Measurements from ENCODE around the gene EPN2. TPM values are rescaled to one million over a fixed set of nuclear protein-coding genes. Genes with fewer than 3 reads are reported as not detected.
"Not testable (repeated sequence)": the region's sequence is repeated elsewhere in the genome, so short reads cannot be mapped to it uniquely, and the experiment has no call there.

Gene EPN2
- 10 to 100 TPM; 45.2 to 52.9 (median 47.5) TPM for polyA plus RNA-seq (ENCODE audit: insufficient read length in 4 of 4)

GRCh38 chr17:19237139-19237388 is at the start of gene EPN2:
EPN2 (plus strand) TSS chr17:19237366; CDS start chr17:19283120, 45,754 bp downstream.
- not testable (repeated sequence) for DNase-seq (ENCODE audit: low read depth in 4 of 4, low spot score in 2 of 4)

- DNase-seq (ENCODE audit: low read depth in 4 of 4, low spot score in 2 of 4), result not testable (repeated sequence)
These were observed 49.0 kb upstream of the EPN2 start for GRCh38 chr17:19187883-19188869.

- not testable (repeated sequence) for DNase-seq (ENCODE audit: low read depth in 4 of 4, low spot score in 2 of 4)
These were observed 48.1 kb upstream of the EPN2 start for GRCh38 chr17:19188870-19189708.

- not testable (repeated sequence) for DNase-seq (ENCODE audit: low read depth in 4 of 4, low spot score in 2 of 4)
These were observed 47.3 kb upstream of the EPN2 start for GRCh38 chr17:19189781-19190405.

- not testable (repeated sequence) for DNase-seq (ENCODE audit: low read depth in 4 of 4, low spot score in 2 of 4)
These were observed 40.6 kb upstream of the EPN2 start for GRCh38 chr17:19196382-19197204.

- not testable (repeated sequence) for DNase-seq (ENCODE audit: low read depth in 4 of 4, low spot score in 2 of 4)
These were observed 34.7 kb upstream of the EPN2 start for GRCh38 chr17:19202448-19202847.

GRCh38 chr17:19203429-19203828 is 33.7 kb upstream of the EPN2 start:
- DNase-seq (ENCODE audit: low read depth in 4 of 4, low spot score in 2 of 4), result not testable (repeated sequence)

- DNase-seq (ENCODE audit: low read depth in 4 of 4, low spot score in 2 of 4), result not testable (repeated sequence)
These were observed 21.9 kb upstream of the EPN2 start for GRCh38 chr17:19215074-19215860.

GRCh38 chr17:19216148-19216926 is 20.8 kb upstream of the EPN2 start:
- DNase-seq (ENCODE audit: low read depth in 4 of 4, low spot score in 2 of 4), result not testable (repeated sequence)

GRCh38 chr17:19218914-19219313 is 18.3 kb upstream of the EPN2 start:
- DNase-seq (ENCODE audit: low read depth in 4 of 4, low spot score in 2 of 4), result not testable (repeated sequence)

GRCh38 chr17:19219384-19219783 is 17.8 kb upstream of the EPN2 start:
- DNase-seq (ENCODE audit: low read depth in 4 of 4, low spot score in 2 of 4), result not testable (repeated sequence)

- not testable (repeated sequence) for DNase-seq (ENCODE audit: low read depth in 4 of 4, low spot score in 2 of 4)
These were observed 17.0 kb upstream of the EPN2 start for GRCh38 chr17:19220195-19220594.

GRCh38 chr17:19226610-19227588 is 10.3 kb upstream of the EPN2 start:
- not testable (repeated sequence) for DNase-seq (ENCODE audit: low read depth in 4 of 4, low spot score in 2 of 4)

GRCh38 chr17:19234676-19235075 is 2.5 kb upstream of the EPN2 start:
- not testable (repeated sequence) for DNase-seq (ENCODE audit: low read depth in 4 of 4, low spot score in 2 of 4)

GRCh38 chr17:19236351-19237138 is 621 bp upstream of the EPN2 start:
- DNase-seq (ENCODE audit: low read depth in 4 of 4, low spot score in 2 of 4), result not testable (repeated sequence)

GRCh38 chr17:19237389-19238166 is 412 bp downstream of the EPN2 start:
- DNase-seq (ENCODE audit: low read depth in 4 of 4, low spot score in 2 of 4), result no peak

Data from left renal cortex interstitium (tissue), 4 donors.